ENCODE results near the gene ASPSCR1. TPM values are rescaled to one million over a fixed set of nuclear protein-coding genes. Genes with fewer than 3 reads are reported as not detected.

Gene ASPSCR1
- total RNA-seq, 1 donor from 2014 or later = 27.5 TPM

- no peaks in the 10 kb centered on the region for H3K36me3 ChIP-seq
- intact Hi-C loops (cut with micrococcal nuclease) = no loop called here
- H3K4me1 ChIP-seq = peaks cover 42% of the 10 kb centered on the region
- TF ChIP-seq, protein P1, sequence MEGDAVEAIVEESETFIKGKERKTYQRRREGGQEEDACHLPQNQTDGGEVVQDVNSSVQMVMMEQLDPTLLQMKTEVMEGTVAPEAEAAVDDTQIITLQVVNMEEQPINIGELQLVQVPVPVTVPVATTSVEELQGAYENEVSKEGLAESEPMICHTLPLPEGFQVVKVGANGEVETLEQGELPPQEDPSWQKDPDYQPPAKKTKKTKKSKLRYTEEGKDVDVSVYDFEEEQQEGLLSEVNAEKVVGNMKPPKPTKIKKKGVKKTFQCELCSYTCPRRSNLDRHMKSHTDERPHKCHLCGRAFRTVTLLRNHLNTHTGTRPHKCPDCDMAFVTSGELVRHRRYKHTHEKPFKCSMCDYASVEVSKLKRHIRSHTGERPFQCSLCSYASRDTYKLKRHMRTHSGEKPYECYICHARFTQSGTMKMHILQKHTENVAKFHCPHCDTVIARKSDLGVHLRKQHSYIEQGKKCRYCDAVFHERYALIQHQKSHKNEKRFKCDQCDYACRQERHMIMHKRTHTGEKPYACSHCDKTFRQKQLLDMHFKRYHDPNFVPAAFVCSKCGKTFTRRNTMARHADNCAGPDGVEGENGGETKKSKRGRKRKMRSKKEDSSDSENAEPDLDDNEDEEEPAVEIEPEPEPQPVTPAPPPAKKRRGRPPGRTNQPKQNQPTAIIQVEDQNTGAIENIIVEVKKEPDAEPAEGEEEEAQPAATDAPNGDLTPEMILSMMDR (IDR thresholded peaks at IDR 0.05; ENCODE audit: borderline replicate concordance) = no peak
- no peak overlapping the region for H3K27ac ChIP-seq (replicated peaks)
- H3K4me3 ChIP-seq = no peak overlapping the region
- no peak for DNase-seq
- H3K9me3 ChIP-seq (replicated peaks) = no peaks in the 10 kb centered on the region
- H3K27me3 ChIP-seq (ENCODE audit: low read depth) = no peaks in the 10 kb centered on the region
These were observed 41.7 kb downstream of the ASPSCR1 start for GRCh38 chr17:82018989-82019689.

DNA sequence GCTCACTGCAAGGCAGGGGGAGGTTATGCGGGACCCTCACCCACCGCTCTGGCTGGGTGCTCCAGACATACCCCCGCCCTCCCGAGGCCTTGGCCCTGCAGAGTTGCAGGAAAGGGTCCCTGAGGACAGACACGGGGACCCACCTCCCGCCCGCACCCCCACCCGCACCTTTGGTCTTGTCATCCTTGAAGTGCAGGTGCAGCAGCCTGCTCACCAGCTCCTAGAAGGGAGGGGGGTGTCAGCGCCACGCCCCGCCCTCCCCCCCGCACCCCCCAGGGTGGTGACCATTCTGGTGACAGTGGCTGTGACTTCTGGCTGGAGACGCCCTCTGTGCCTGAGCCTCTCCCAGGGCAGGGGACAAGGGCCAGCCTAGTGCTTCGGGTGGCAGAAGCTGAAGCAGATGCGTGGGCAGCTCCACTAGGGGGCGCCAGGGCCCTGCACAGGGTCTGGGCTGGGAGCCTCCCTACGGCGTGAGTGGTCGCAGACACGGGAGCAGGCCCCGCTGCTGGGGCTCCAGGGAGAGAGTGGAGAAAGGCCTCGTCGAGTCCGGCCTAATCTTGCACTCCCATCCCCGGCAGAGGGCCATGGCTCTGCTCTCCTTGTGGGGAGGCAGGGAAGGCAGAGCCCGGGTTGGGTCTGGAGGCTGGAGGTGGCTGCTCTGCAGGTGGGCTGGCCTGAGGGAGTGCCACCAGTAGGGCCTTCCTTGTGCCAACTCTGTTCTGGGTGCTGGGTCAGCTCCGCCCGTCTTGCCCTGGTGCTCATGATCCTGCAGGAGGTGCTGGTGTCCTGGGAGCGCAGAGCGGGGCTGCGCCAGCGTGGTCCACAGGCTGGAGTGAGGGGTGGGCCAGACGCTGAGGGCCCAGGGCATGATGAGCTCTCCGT lies 42.5 kb downstream of the ASPSCR1 start:
- Histone ChIP-seq H3K36me3 (no peaks in the 10 kb centered on the region), H3K9me3 (replicated peaks) (no peaks in the 10 kb centered on the region), H3K4me1 (peaks cover 37% of the 10 kb centered on the region), H3K27me3 (ENCODE audit: low read depth) (no peaks in the 10 kb centered on the region), H3K4me3 (no peak overlapping the region), H3K27ac (replicated peaks) (no peak overlapping the region)
- peak; percentile 51 for DNase-seq
- TF ChIP-seq, protein P1 (IDR thresholded peaks at IDR 0.05; ENCODE audit: borderline replicate concordance) = peak; percentile 73
- intact Hi-C loops (cut with micrococcal nuclease) = no loop called here

- peaks cover 37% of the 10 kb centered on the region for H3K4me1 ChIP-seq
- H3K4me3 ChIP-seq = no peak overlapping the region
- intact Hi-C loops (cut with micrococcal nuclease) = no loop called here
These were observed 43.2 kb downstream of the ASPSCR1 start for GRCh38 chr17:82020572-82021106.

GRCh38 chr17:82021107-82021899 lies 43.9 kb downstream of the ASPSCR1 start:
- TF ChIP-seq, protein P1 (IDR thresholded peaks at IDR 0.05; ENCODE audit: borderline replicate concordance) = peak; percentile 73
- H3K36me3 ChIP-seq = no peaks in the 10 kb centered on the region
- intact Hi-C loops (cut with micrococcal nuclease) = no loop called here
- peak overlapping the region; percentile 97 for H3K4me3 ChIP-seq
- no peaks in the 10 kb centered on the region for H3K9me3 ChIP-seq (replicated peaks)
- H3K27me3 ChIP-seq (ENCODE audit: low read depth) = no peaks in the 10 kb centered on the region
- DNase-seq = peak; percentile 72
- peaks cover 37% of the 10 kb centered on the region for H3K4me1 ChIP-seq
- H3K27ac ChIP-seq (replicated peaks) = no peak overlapping the region

More at GRCh38 chr17:82020572-82021106, 43.2 kb downstream of the ASPSCR1 start:
- Histone ChIP-seq H3K9me3 (replicated peaks) (no peaks in the 10 kb centered on the region), H3K27ac (replicated peaks) (no peak overlapping the region), H3K27me3 (ENCODE audit: low read depth) (no peaks in the 10 kb centered on the region), H3K36me3 (no peaks in the 10 kb centered on the region)
- TF ChIP-seq, protein P1 (IDR thresholded peaks at IDR 0.05; ENCODE audit: borderline replicate concordance) = no peak
- no peak for DNase-seq

- peaks cover 37% of the 10 kb centered on the region for H3K4me1 ChIP-seq
- TF ChIP-seq, protein P1 (IDR thresholded peaks at IDR 0.05; ENCODE audit: borderline replicate concordance) = no peak
- peak overlapping the region; percentile 97 for H3K4me3 ChIP-seq
- H3K27me3 ChIP-seq (ENCODE audit: low read depth) = no peaks in the 10 kb centered on the region
- H3K27ac ChIP-seq (replicated peaks) = peak overlapping the region; percentile 79
- H3K36me3 ChIP-seq = no peaks in the 10 kb centered on the region
- intact Hi-C loops (cut with micrococcal nuclease) = no loop called here
- H3K9me3 ChIP-seq (replicated peaks) = no peaks in the 10 kb centered on the region
- no peak for DNase-seq
These were observed 44.5 kb downstream of the ASPSCR1 start for GRCh38 chr17:82021900-82022309.

All from left ventricle myocardium inferior (tissue), 1 donor.